GM12865 (cell line): ENCODE results near the gene IL1RAPL1.
"Not testable (repeated sequence)": the region's sequence is repeated elsewhere in the genome, so short reads cannot be mapped to it uniquely, and the experiment has no call there.

ENCODE experiments used
- DNase-seq: peaks from one replicate; pipeline ENCODE4 v3.0.0; 2010; ENCODE audit warnings: low read depth
- H3K4me3 ChIP-seq: 2 replicates; pipeline ENCODE4 v1.5.1; 2011; ENCODE audit warnings: mild to moderate bottlenecking, low read depth, low read length, control low read depth
- CTCF ChIP-seq: IDR thresholded peaks from 2 replicates; pipeline ENCODE4 v1.5.1; 2011; ENCODE audit warnings: low read length, control low read depth, low read depth, inconsistent platforms; ENCODE audit not compliant: insufficient read depth; ENCODE audit errors: missing control alignments

IL1RAPL1 gene

GRCh38 chrX:28752330-28752729, 165.1 kb downstream of the IL1RAPL1 start:
- no peak for DNase-seq
- TF ChIP-seq CTCF: no peak
- H3K4me3 ChIP-seq: no peak overlapping the region

- no peak for DNase-seq
- no peak overlapping the region for H3K4me3 ChIP-seq
- no peak for TF ChIP-seq CTCF
Measured at GRCh38 chrX:28756175-28756574, 168.9 kb downstream of the IL1RAPL1 start.

- no peak overlapping the region for H3K4me3 ChIP-seq
- no peak for DNase-seq
- no peak for TF ChIP-seq CTCF
Measured at GRCh38 chrX:28756647-28757046, 169.4 kb downstream of the IL1RAPL1 start.

GRCh38 chrX:28757290-28757689, 170.0 kb downstream of the IL1RAPL1 start:
- no peak for DNase-seq
- no peak for TF ChIP-seq CTCF
- H3K4me3 ChIP-seq: no peak overlapping the region

GRCh38 chrX:28766561-28766960, 179.3 kb downstream of the IL1RAPL1 start:
- DNase-seq, H3K4me3 ChIP-seq: not testable (repeated sequence)

- DNase-seq: peak; percentile 0
- TF ChIP-seq CTCF: no peak
Measured at GRCh38 chrX:28773807-28774206, 186.6 kb downstream of the IL1RAPL1 start.

DNA sequence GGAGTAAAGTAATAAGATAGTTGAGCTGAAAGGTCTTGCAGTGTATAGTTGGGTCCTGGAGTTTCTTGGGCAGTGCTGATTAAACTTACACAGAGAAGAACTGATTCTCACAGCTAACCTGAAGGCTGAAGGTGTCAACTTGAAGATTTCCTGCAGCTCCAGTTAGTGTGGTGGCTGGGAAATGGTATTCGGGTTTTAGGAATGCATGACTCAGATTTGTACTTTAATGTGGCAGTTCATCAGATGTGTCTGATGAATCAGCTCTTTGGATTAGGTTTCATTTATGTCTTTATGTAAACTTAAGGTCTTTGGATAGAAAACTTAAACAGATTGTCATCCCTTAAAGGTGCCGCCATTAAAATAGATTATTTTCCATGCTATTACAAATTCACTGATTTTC, 200.0 kb downstream of the IL1RAPL1 start:
- no peak for TF ChIP-seq CTCF

More at GRCh38 chrX:28773807-28774206, 186.6 kb downstream of the IL1RAPL1 start:
- H3K4me3 ChIP-seq: no peak overlapping the region

DNA sequence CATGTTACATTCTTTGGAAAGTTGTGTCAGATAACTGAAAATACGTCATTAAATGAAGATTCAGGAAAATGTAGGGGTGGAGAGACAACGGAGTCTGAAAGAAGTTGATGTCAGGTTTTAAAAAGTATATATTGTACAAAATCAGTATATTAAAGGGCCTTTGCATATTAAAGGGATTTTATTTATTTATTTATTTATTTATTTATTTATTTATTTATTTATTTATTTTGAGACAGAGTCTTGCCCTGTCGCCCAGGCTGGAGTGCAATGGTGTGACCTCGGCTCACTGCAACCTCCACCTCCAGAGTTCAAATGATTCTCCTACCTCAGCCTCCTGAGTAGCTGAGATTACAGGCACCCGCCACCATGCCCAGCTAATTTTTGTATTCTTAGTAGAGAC, 213.4 kb downstream of the IL1RAPL1 start:
- not testable (repeated sequence) for H3K4me3 ChIP-seq, DNase-seq

More for the DNA sequence above, 200.0 kb downstream of the IL1RAPL1 start:
- DNase-seq: no peak
- H3K4me3 ChIP-seq: no peak overlapping the region
